HG03457 (cell line): Measurements from ENCODE around the gene MTMR8.
"Not testable (repeated sequence)": the region's sequence is repeated elsewhere in the genome, so short reads cannot be mapped to it uniquely, and the experiment has no call there.

Experiments
- ATAC-seq: cut with Tn5 transposase; IDR thresholded peaks from one replicate; pipeline ENCODE4 v1.9.1; 2021; ENCODE audit warnings: moderate number of reproducible peaks; ENCODE audit not compliant: unreplicated experiment

Gene MTMR8

GRCh38 chrX:64394874-64395567 lies at the start of gene MTMR8:
Gene MTMR8, minus strand, starts transcription at chrX:64395452. Its CDS starts 89 bp downstream, at chrX:64395363.
- peak; percentile 89 for ATAC-seq

- no peak for ATAC-seq
Observed at GRCh38 chrX:64439551-64439950, 44.3 kb upstream of the MTMR8 start.

- ATAC-seq = no peak
Observed at GRCh38 chrX:64437665-64438064, 42.4 kb upstream of the MTMR8 start.

GRCh38 chrX:64437218-64437617 lies 42.0 kb upstream of the MTMR8 start:
- ATAC-seq = no peak

- ATAC-seq = no peak
Observed at GRCh38 chrX:64428371-64428770, 33.1 kb upstream of the MTMR8 start.

- ATAC-seq = peak; percentile 89
Observed at GRCh38 chrX:64427787-64428186, 32.5 kb upstream of the MTMR8 start.

- ATAC-seq = no peak
Observed at GRCh38 chrX:64427281-64427680, 32.0 kb upstream of the MTMR8 start.

GRCh38 chrX:64409730-64410129 lies 14.5 kb upstream of the MTMR8 start:
- not testable (repeated sequence) for ATAC-seq

- no peak for ATAC-seq
Observed at GRCh38 chrX:64398088-64398487, 2.8 kb upstream of the MTMR8 start.

- ATAC-seq = peak; percentile 14
Observed at GRCh38 chrX:64395568-64395929, 297 bp upstream of the MTMR8 start.

GRCh38 chrX:64394059-64394873 lies 986 bp downstream of the MTMR8 start:
- no peak for ATAC-seq

- ATAC-seq = no peak
Observed at GRCh38 chrX:64389489-64389888, 5.8 kb downstream of the MTMR8 start.

- not testable (repeated sequence) for ATAC-seq
Observed at GRCh38 chrX:64380789-64381188, 14.5 kb downstream of the MTMR8 start.

- ATAC-seq = no peak
Observed at GRCh38 chrX:64379924-64380323, 15.3 kb downstream of the MTMR8 start.

- no peak for ATAC-seq
Observed at GRCh38 chrX:64377753-64378152, 17.5 kb downstream of the MTMR8 start.

- ATAC-seq = no peak
Observed at GRCh38 chrX:64352081-64352480, 43.2 kb downstream of the MTMR8 start.

GRCh38 chrX:64350521-64350920 lies 44.7 kb downstream of the MTMR8 start:
- no peak for ATAC-seq

- ATAC-seq = no peak
Observed at GRCh38 chrX:64350047-64350446, 45.2 kb downstream of the MTMR8 start.

GRCh38 chrX:64342811-64343210 lies 52.4 kb downstream of the MTMR8 start:
- no peak for ATAC-seq

GRCh38 chrX:64338296-64338695 lies 57.0 kb downstream of the MTMR8 start:
- no peak for ATAC-seq

GRCh38 chrX:64334467-64334866 lies 60.8 kb downstream of the MTMR8 start:
- ATAC-seq = no peak

- ATAC-seq = no peak
Observed at GRCh38 chrX:64330284-64330683, 65.0 kb downstream of the MTMR8 start.
